IPS DF 6.9 (cell line): ENCODE results near the gene ADTRP.

ENCODE experiments used
- DNase-seq: peaks from one replicate; pipeline ENCODE4 v3.0.0-alpha.2; 2013; ENCODE audit warnings: low read depth, low spot score
- H3K27ac ChIP-seq: one replicate; pipeline ENCODE4 v1.5.1; 2013; ENCODE audit warnings: low read length, control low read depth
- H3K27me3 ChIP-seq: 2 replicates; pipeline ENCODE4 v1.6.1; 2013; ENCODE audit warnings: mild to moderate bottlenecking, low read length; ENCODE audit not compliant: control insufficient read depth, insufficient read depth
- H3K36me3 ChIP-seq: 2 replicates; pipeline ENCODE4 v1.6.1; 2013; ENCODE audit warnings: low read length; ENCODE audit not compliant: control insufficient read depth, insufficient read depth
- H3K4me1 ChIP-seq: 2 replicates; pipeline ENCODE4 v1.6.1; 2013; ENCODE audit warnings: low read length; ENCODE audit not compliant: control insufficient read depth, insufficient read depth
- H3K4me3 ChIP-seq: 2 replicates; pipeline ENCODE4 v1.5.1; 2013; ENCODE audit warnings: mild to moderate bottlenecking, low read length
- H3K9me3 ChIP-seq: 2 replicates; pipeline ENCODE4 v1.6.1; 2013; ENCODE audit warnings: low read length, inconsistent platforms; ENCODE audit not compliant: control insufficient read depth, insufficient read depth
- WGBS: extraction: QIAGEN DNeasy Blood & Tissue Kit; methylation state at CpG from one replicate; pipeline ENCODE4 v1.1.7; 2013; ENCODE audit warnings: mixed read lengths, missing lambda C conversion rate; ENCODE audit not compliant: insufficient read length, insufficient coverage; 5-methylcytosine and 5-hydroxymethylcytosine counted together

The ADTRP gene, protein sequence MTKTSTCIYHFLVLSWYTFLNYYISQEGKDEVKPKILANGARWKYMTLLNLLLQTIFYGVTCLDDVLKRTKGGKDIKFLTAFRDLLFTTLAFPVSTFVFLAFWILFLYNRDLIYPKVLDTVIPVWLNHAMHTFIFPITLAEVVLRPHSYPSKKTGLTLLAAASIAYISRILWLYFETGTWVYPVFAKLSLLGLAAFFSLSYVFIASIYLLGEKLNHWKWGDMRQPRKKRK

DNA sequence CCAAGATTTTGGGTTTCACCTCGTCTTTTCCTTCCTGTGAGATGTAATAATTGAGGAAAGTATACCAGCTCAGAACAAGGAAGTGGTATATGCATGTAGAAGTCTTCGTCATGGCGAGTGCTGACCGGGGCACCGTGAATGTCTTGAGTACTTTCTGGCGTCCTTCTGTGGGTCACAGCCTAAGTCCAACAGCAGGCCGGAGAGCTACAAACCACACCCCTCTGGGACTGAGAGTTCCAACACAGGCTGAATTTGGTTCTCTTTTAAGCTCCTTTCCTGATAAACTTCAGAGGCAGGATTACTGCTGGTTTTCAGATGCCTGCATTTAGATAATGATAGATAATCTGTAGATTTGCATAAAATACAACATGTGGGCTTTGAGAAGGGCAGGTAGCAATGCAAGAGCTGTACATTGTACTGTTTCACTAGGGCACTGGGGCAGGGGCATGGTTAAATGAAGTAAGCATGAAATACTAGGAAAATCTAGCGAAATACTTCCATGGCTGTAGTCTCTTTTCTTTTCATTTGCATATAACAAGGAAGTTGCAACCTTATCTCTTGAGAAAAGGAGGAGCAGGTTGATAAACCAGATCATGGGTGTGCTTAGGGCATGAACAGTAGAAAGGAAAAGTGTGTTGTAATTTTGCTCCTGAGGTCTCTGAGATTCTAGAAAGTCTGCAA is at the start of gene ADTRP:
ADTRP (minus strand) TSS at position 156 of the 681 bp plus-strand sequence; CDS start at position 112, 44 bp downstream.
- Histone ChIP-seq H3K9me3 (no peaks in the 10 kb centered on the region), H3K4me3 (no peak within 1 kb of the TSS), H3K36me3 (no peaks in the 10 kb centered on the region), H3K4me1 (no peaks in the 10 kb centered on the region), H3K27ac (no peak within 1 kb of the TSS), H3K27me3 (no peaks in the 10 kb centered on the region)
- DNase-seq = no peak
- WGBS = no CpG with 5 or more reads among the region's 8 CpGs

DNA sequence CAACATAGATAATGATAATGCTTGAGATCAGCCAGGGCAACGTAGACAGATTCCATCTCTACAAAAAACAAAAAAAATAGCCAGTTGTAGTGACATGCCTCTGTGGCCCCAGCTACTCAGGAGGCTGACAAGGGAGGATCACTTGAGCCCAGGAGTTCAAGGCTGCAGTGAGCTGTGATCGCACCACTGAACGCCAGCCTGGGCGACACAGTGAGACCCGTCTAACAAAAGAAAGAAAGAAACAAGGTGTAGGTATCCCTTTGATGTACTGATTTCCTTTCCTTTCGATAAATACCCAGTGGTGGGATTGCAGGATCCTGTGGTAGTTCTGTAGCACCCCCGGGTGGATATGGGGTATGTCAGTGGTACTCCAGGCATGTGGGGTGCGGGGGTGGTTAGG is 48.2 kb upstream of the ADTRP start:
- peaks cover 2% of the 10 kb centered on the region; the same call in 1 of the 2 replicates for H3K4me1 ChIP-seq
- H3K9me3 ChIP-seq = no peaks in the 10 kb centered on the region
- DNase-seq = no peak
- no peaks in the 10 kb centered on the region for H3K27me3 ChIP-seq
- no peaks in the 10 kb centered on the region for H3K36me3 ChIP-seq
- no peak overlapping the region for H3K4me3 ChIP-seq
- H3K27ac ChIP-seq = no peak overlapping the region
- WGBS = no CpG with 5 or more reads among the region's 8 CpGs

DNA sequence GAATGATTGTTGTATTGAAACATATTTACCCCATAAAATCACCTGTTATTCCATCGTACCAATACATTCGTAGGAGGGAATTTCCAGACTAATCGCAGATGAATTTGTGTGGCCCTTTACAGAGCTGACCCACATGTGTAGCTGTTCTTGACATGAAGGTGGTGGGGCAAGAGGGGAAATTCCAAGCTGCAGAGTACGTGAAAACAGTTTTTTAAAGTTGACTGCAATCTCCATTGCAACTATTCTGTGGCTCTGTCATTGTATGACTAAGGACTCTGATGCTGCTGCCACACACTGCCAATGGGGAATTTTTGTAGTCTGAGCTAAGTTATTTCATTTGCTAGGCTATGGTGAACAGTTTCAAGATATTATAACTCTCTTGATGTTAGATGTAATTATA is 46.4 kb upstream of the ADTRP start:
- Histone ChIP-seq H3K36me3 (no peaks in the 10 kb centered on the region), H3K27ac (no peak overlapping the region), H3K4me1 (peaks cover 2% of the 10 kb centered on the region; the same call in 1 of the 2 replicates), H3K4me3 (no peak overlapping the region), H3K27me3 (no peaks in the 10 kb centered on the region), H3K9me3 (no peaks in the 10 kb centered on the region)
- WGBS = no CpG with 5 or more reads among the region's 4 CpGs
- no peak for DNase-seq

DNA sequence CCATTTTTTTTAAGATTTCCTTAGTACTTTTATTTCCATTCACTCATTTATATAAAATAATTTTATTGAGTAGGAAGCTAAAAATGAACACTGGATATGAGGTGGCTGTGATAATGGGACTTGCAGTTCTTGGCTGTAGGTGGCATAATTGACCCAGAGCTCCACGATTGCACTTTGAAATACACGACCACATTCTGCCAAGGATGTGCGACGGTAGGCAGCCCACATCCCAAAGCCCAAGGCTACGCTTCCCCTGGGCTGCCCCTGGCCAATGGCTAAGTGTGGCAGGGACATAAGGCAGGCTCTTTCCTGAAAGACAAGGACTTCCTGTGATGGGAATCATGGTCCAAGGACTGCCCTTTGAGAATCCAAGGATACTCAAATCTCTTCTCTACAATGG is 43.7 kb upstream of the ADTRP start:
- H3K36me3 ChIP-seq = no peaks in the 10 kb centered on the region
- H3K27me3 ChIP-seq = no peaks in the 10 kb centered on the region
- no peak for DNase-seq
- no CpG with 5 or more reads among the region's 5 CpGs for WGBS
- no peak overlapping the region for H3K4me3 ChIP-seq
- no peak overlapping the region for H3K27ac ChIP-seq
- peaks cover 2% of the 10 kb centered on the region; the same call in 1 of the 2 replicates for H3K4me1 ChIP-seq
- H3K9me3 ChIP-seq = no peaks in the 10 kb centered on the region; the same call in 1 of the 2 replicates

DNA sequence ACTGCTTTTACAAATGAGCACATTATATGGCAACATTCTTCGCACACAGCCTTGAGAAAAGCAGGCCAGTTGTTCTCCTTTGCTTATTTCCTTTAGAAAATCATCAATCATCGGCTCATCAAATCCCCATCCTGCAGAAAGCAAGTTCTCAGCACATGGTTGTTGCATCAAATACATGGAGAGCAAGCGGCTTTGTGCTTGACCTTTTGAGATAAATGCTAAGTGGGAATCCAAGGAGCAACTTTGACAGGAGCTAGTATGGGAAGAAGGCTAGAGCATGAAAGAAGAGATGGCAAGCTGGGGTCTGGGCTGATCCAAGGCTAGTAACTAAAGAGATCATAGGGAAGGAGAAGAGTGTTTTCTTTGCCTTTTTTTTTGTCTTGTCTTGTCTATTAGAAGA is 43.2 kb upstream of the ADTRP start:
- no peaks in the 10 kb centered on the region for H3K4me1 ChIP-seq
- no peaks in the 10 kb centered on the region; the same call in 1 of the 2 replicates for H3K9me3 ChIP-seq
- no peaks in the 10 kb centered on the region for H3K27me3 ChIP-seq
- no CpG with 5 or more reads among the region's 3 CpGs for WGBS
- no peak overlapping the region for H3K27ac ChIP-seq
- no peaks in the 10 kb centered on the region for H3K36me3 ChIP-seq
- H3K4me3 ChIP-seq = no peak overlapping the region
- DNase-seq = no peak

DNA sequence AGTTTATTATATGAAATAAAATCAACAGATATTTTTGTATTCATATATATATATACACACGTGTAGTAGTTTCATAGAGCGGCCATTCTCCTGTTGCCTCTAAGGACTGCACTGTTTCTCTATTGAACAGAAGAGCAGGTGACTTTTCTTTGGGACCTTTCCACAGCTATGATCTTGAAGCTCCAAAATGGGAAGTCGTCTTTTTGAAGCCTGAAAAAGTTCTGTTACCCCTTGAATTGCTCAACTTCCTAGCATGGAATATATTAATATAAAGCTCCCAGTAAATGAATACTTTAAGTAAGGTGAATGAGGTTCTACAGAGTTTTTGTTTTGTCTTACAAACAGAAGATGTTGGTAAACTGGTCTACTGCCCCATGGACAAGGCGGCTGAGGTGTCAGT is 42.2 kb upstream of the ADTRP start:
- no CpG with 5 or more reads among the region's 4 CpGs for WGBS
- no peak overlapping the region for H3K4me3 ChIP-seq

DNA sequence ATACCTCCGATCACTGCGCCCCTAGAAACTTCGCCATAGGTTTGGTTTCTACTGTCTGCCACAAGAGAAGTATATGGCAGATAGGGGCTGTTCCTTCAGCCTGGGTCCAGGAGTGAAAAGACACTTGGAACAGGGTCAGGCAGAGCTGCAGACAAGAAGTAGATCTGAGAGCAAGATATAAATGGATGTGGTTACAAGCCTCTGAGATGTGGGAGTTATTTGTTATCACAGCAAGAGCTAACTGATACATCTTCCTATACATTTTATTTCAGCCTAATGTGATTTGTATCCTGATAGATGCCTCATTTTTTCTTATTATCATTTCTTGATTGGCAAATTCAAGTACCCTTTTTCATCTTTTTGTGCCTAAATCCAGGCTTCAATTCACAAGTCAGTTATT is 40.9 kb upstream of the ADTRP start:
- Histone ChIP-seq H3K36me3 (no peaks in the 10 kb centered on the region), H3K4me1 (no peaks in the 10 kb centered on the region), H3K9me3 (no peaks in the 10 kb centered on the region; the same call in 1 of the 2 replicates), H3K27ac (no peak overlapping the region), H3K27me3 (no peaks in the 10 kb centered on the region), H3K4me3 (no peak overlapping the region)
- DNase-seq = no peak
- WGBS = no CpG with 5 or more reads among the region's 3 CpGs

More for the DNA sequence above, 42.2 kb upstream of the ADTRP start:
- DNase-seq = no peak
- Histone ChIP-seq H3K9me3 (no peaks in the 10 kb centered on the region; the same call in 1 of the 2 replicates), H3K4me1 (no peaks in the 10 kb centered on the region), H3K27ac (no peak overlapping the region), H3K27me3 (no peaks in the 10 kb centered on the region), H3K36me3 (no peaks in the 10 kb centered on the region)

DNA sequence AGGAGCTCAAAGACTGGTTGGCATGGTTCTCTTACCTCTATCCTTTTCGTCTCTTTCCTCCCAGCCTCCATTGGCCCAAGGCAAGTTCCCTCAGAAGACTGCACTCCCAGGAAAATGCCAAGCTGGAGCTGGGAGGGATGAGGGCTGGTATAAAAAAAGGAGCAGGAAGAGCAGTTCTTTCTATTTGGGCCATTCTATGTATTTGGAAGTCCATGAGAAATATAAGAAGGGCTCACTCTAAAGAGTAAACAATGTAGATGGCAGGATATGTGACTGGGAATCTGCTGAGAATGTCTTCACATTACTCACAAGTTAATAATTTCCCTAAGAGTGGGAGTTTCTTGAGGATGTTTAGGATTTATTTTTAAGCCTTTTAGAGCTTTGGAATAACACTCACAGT is 36.6 kb upstream of the ADTRP start:
- no peak overlapping the region for H3K4me3 ChIP-seq
- no peak overlapping the region for H3K27ac ChIP-seq

DNA sequence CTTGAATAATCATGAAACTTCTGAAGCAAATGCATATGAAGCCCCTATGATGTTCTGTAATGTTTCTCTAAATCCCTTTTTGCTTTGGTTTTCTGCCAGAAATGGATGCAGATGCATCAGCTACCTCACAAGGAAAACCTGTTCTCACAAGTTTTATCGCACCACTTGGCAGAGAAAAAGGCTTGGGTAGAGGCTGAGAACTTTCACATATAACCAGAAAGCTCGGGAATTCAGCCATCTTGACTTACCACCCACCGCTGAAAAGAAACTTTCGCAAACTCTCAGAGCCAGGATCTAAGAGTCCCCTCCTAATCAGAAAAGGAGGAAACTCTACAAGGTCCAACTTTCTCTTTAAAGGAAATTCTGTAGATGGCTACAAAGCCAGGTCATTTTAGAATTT is 36.2 kb upstream of the ADTRP start:
- H3K4me1 ChIP-seq = no peaks in the 10 kb centered on the region
- no peak overlapping the region for H3K4me3 ChIP-seq
- H3K9me3 ChIP-seq = no peaks in the 10 kb centered on the region; the same call in 1 of the 2 replicates
- H3K27ac ChIP-seq = no peak overlapping the region
- WGBS = no CpG with 5 or more reads among the region's 4 CpGs
- DNase-seq = no peak
- H3K27me3 ChIP-seq = no peaks in the 10 kb centered on the region
- no peaks in the 10 kb centered on the region for H3K36me3 ChIP-seq

More for the DNA sequence above, 36.6 kb upstream of the ADTRP start:
- Histone ChIP-seq H3K27me3 (no peaks in the 10 kb centered on the region), H3K9me3 (no peaks in the 10 kb centered on the region; the same call in 1 of the 2 replicates), H3K36me3 (no peaks in the 10 kb centered on the region), H3K4me1 (no peaks in the 10 kb centered on the region)
- no CpG with 5 or more reads among the region's 1 CpG for WGBS
- no peak for DNase-seq

DNA sequence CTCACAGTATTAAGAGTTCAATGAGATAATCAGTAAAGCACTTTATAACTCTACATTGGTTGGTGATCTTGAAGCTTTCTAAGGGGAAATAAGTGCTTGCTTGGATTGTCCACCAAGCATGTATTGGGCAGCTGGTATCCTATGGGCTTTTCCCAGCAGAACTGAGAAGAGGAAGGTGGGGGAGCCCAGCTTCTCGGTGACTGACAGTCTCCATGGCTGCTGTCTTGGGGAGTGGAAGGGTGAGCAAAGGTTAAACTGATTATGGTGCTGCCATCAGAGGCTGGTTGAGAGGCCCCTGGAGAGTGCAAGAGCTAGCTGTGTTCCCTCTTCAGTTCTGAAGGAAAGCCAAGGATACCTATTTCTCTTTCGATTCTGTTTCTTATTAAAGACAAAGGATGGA is 35.5 kb upstream of the ADTRP start:
- Histone ChIP-seq H3K9me3 (no peaks in the 10 kb centered on the region), H3K4me3 (no peak overlapping the region), H3K27me3 (no peaks in the 10 kb centered on the region), H3K36me3 (no peaks in the 10 kb centered on the region), H3K27ac (no peak overlapping the region), H3K4me1 (no peaks in the 10 kb centered on the region)
- no CpG with 5 or more reads among the region's 2 CpGs for WGBS
- no peak for DNase-seq
